Colonic mucosa (tissue), 4 donors: ENCODE results near the gene ZNF800. TPM values are rescaled to one million over a fixed set of nuclear protein-coding genes. Genes with fewer than 3 reads are reported as not detected.

Experiments
- DNase-seq: peaks from one replicate; pipeline ENCODE4 v3.0.0-alpha.2; 2020
- H3K27ac ChIP-seq: fragments of 200-600 bp; one replicate; pipeline ENCODE4 v1.8.0; 2021
- H3K27me3 ChIP-seq: fragments of 200-600 bp; one replicate; pipeline ENCODE4 v1.8.0; 2021
- H3K36me3 ChIP-seq: fragments of 200-600 bp; one replicate; pipeline ENCODE4 v1.8.0; 2021
- H3K4me1 ChIP-seq: fragments of 200-600 bp; one replicate; pipeline ENCODE4 v1.8.0; 2021; ENCODE audit warnings: mild to moderate bottlenecking
- H3K4me3 ChIP-seq: fragments of 200-600 bp; one replicate; pipeline ENCODE4 v1.8.0; 2021
- H3K9ac ChIP-seq, 2 donors: one replicate each; pipeline ENCODE4 v1.7.0; 2013; ENCODE audit warnings: control low read depth in 2 of 2, low read depth in 2 of 2, low read length in 2 of 2
- H3K9me3 ChIP-seq: fragments of 200-600 bp; one replicate; pipeline ENCODE4 v1.8.0; 2021
- intact Hi-C: fragments of 100-400 bp; cut with DNase I; formaldehyde crosslinking; loops from one replicate; pipeline ENCODE4 v1.14.1; 2022
- total RNA-seq, 2 donors: library from RNA; stranded (reverse); fragmentation: NEBNext Ultra II Directional in 1 of 2; extraction: Animal tissue kit (Norgen Biotek cat#: 25700) in 1 of 2; gene quantifications; one replicate each; pipeline ENCODE4 v1.2.1, GENCODE V29; 2021
- TF ChIP-seq, protein P1 (sequence below): fragments of 200-600 bp; IDR thresholded peaks from one replicate; pipeline ENCODE4 v1.8.0; 2022; ENCODE audit warnings: antibody characterized with exemption, mild to moderate bottlenecking
- donor health status: healthy.
- donor health status: DM: no; HTN: no; CAD: no.
- donor health status: DM: no; HTN: no; CAD: no.

The ZNF800 gene
- total RNA-seq, 2 donors from 2014 or later = 27.0 to 32.4 TPM

DNA sequence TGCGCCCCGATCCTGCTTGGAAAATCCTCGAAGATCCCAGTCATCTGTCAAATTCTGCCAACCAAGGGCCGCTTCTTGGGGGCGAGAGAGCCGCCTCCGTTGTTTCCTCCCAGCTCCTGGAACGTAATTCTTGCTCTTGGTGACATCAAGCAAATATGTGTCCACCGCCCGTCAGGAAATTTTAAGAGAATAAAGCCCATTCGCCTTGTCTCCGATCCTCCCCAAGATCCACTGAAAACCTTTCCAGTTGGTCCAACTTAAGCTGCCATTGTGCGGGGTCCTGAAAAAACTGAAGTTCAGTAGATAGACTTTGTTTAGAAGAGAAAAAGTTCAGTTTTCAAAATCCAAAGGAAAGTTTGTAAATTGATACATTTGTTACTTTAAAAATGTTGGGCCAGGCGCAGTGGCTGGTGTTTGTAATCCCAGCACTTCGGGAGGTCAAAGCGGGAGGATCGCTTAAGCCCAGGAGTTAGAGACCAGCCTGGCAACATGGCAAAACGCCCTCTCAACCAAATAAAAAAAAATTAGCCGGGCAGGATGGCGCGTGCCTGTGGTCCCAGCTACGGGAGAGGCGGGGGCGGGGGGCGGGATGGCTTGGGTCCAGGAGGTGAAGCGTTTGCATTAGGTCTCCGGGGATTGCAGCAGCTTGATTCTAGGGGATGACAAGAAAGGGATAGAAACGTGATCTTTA, 1.0 kb upstream of the ZNF800 start:
- no peak for DNase-seq
- H3K9me3 ChIP-seq = no peaks in the 10 kb centered on the region
- H3K36me3 ChIP-seq = no peaks in the 10 kb centered on the region
- intact Hi-C loops = no loop called here
- TF ChIP-seq, protein P1, sequence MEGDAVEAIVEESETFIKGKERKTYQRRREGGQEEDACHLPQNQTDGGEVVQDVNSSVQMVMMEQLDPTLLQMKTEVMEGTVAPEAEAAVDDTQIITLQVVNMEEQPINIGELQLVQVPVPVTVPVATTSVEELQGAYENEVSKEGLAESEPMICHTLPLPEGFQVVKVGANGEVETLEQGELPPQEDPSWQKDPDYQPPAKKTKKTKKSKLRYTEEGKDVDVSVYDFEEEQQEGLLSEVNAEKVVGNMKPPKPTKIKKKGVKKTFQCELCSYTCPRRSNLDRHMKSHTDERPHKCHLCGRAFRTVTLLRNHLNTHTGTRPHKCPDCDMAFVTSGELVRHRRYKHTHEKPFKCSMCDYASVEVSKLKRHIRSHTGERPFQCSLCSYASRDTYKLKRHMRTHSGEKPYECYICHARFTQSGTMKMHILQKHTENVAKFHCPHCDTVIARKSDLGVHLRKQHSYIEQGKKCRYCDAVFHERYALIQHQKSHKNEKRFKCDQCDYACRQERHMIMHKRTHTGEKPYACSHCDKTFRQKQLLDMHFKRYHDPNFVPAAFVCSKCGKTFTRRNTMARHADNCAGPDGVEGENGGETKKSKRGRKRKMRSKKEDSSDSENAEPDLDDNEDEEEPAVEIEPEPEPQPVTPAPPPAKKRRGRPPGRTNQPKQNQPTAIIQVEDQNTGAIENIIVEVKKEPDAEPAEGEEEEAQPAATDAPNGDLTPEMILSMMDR = no peak
- peak overlapping the region; percentile 98 for H3K4me3 ChIP-seq
- no peaks in the 10 kb centered on the region for H3K27me3 ChIP-seq
- H3K27ac ChIP-seq = peak overlapping the region; percentile 98
- H3K9ac ChIP-seq = peak overlapping the region; percentile 91 to 99
- H3K4me1 ChIP-seq = no peaks in the 10 kb centered on the region

DNA sequence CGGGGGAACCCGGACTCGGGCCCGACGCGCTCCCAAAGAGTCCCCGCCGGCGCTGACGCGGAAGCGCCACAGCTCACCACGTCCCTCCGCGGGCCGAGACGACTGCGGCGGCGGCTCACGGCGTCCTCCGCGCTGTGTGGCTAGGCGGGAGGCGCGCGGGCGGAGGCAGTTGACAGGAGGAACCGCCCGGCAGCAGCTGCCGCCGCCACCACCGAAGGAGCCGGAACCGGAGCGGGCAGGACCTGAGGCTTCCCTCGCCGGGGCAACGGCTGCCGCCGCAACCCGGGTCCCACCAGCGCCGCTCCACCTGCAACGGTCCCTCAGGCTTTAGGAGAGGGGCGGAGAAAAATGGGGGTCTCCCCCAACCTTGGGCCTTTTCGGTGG, 334 bp downstream of the ZNF800 start:
- Histone ChIP-seq H3K4me3 (peak overlapping the region; percentile 98), H3K27ac (peak overlapping the region; percentile 98), H3K27me3 (no peaks in the 10 kb centered on the region), H3K9me3 (no peaks in the 10 kb centered on the region), H3K9ac (peak overlapping the region; percentile 91 to 99), H3K4me1 (no peaks in the 10 kb centered on the region), H3K36me3 (no peaks in the 10 kb centered on the region)
- intact Hi-C loops = no loop called here
- peak; percentile 42 for DNase-seq
- TF ChIP-seq, protein P1 = no peak

GRCh38 chr7:127391591-127392181, 822 bp downstream of the ZNF800 start:
- intact Hi-C loops = no loop called here
- H3K27me3 ChIP-seq = no peaks in the 10 kb centered on the region

DNA sequence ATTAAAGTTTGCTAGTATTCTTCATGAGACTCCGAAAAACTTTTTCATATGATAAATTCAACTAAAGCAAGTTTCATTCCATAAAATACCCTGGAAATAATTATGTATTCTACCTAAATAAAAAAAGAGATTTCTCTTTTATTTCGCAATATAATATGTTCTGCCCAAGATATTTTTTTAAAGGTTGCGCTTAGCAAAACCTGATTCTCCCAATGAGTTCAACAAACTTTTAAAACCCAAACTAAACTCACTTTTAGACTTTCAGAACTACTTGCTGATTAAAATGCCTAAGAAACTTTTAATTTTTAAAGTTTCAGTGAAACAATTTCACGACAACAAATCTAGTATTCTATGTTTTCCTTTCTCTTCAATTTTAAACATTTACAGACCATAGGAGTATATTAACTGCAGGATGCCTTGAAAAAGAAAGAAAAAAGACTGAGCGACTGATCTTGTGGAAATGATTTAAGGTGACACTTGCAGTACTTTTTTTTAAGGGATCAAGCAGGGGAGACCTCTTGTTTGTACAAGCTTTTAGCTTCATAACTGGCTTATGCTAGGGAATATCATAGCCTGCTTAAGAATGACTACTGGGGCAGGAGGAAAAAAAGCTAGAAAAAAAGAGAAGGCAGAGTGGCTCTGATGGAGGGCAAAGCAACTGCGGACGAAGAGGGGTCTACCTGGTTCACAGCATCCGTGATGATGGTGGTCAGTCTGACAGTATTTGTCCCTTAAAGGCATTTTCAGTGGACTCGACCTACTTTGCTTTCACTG, 1.5 kb downstream of the ZNF800 start:
- H3K4me3 ChIP-seq = peak overlapping the region; percentile 98
- H3K9me3 ChIP-seq = no peaks in the 10 kb centered on the region
- peak overlapping the region; percentile 98 for H3K27ac ChIP-seq
- H3K4me1 ChIP-seq = no peaks in the 10 kb centered on the region
- H3K27me3 ChIP-seq = no peaks in the 10 kb centered on the region
- intact Hi-C loops = no loop called here
- H3K9ac ChIP-seq = peak overlapping the region; percentile 76 to 99
- DNase-seq = no peak
- TF ChIP-seq, protein P1 = no peak
- H3K36me3 ChIP-seq = no peaks in the 10 kb centered on the region

More at GRCh38 chr7:127391591-127392181, 822 bp downstream of the ZNF800 start:
- Histone ChIP-seq H3K36me3 (no peaks in the 10 kb centered on the region), H3K4me1 (no peaks in the 10 kb centered on the region), H3K9ac (peak overlapping the region; percentile 91 to 99), H3K27ac (peak overlapping the region; percentile 98), H3K4me3 (peak overlapping the region; percentile 98), H3K9me3 (no peaks in the 10 kb centered on the region)
- TF ChIP-seq, protein P1 = no peak
- DNase-seq = peak; percentile 52

GRCh38 chr7:127390186-127390816, 2.2 kb downstream of the ZNF800 start:
- Histone ChIP-seq H3K4me3 (no peak overlapping the region), H3K27me3 (no peaks in the 10 kb centered on the region), H3K9ac (no peak overlapping the region), H3K9me3 (no peaks in the 10 kb centered on the region), H3K4me1 (no peaks in the 10 kb centered on the region), H3K36me3 (no peaks in the 10 kb centered on the region), H3K27ac (no peak overlapping the region)
- TF ChIP-seq, protein P1 = no peak
- intact Hi-C loops = no loop called here
- no peak for DNase-seq
